GM13976 (cell line): ENCODE results near the gene LILRA5.
"Not testable (repeated sequence)": the region's sequence is repeated elsewhere in the genome, so short reads cannot be mapped to it uniquely, and the experiment has no call there.

Experiments
- DNase-seq: peaks from one replicate; pipeline ENCODE4 v3.0.0; 2012; ENCODE audit warnings: low spot score
- in situ Hi-C: fragments of 300-500 bp; cut with MboI; formaldehyde crosslinking; loops from one replicate; pipeline ENCODE4 v1.12.0; 2022; ENCODE audit warnings: low sequenced_read_pairs, mixed read lengths, inconsistent platforms; ENCODE audit not compliant: unreplicated experiment
- TF ChIP-seq, protein P1 (sequence below): IDR thresholded peaks from 2 replicates; pipeline ENCODE4 v1.5.1; 2012; ENCODE audit warnings: borderline replicate concordance, mild to moderate bottlenecking; ENCODE audit not compliant: insufficient read depth; ENCODE audit errors: extremely low read depth, missing control alignments, control extremely low read depth

LILRA5 gene

GRCh38 chr19:54279406-54279962 lies 33.5 kb downstream of the LILRA5 start:
- in situ Hi-C loops = no loop called here
- TF ChIP-seq, protein P1, sequence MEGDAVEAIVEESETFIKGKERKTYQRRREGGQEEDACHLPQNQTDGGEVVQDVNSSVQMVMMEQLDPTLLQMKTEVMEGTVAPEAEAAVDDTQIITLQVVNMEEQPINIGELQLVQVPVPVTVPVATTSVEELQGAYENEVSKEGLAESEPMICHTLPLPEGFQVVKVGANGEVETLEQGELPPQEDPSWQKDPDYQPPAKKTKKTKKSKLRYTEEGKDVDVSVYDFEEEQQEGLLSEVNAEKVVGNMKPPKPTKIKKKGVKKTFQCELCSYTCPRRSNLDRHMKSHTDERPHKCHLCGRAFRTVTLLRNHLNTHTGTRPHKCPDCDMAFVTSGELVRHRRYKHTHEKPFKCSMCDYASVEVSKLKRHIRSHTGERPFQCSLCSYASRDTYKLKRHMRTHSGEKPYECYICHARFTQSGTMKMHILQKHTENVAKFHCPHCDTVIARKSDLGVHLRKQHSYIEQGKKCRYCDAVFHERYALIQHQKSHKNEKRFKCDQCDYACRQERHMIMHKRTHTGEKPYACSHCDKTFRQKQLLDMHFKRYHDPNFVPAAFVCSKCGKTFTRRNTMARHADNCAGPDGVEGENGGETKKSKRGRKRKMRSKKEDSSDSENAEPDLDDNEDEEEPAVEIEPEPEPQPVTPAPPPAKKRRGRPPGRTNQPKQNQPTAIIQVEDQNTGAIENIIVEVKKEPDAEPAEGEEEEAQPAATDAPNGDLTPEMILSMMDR = no peak
- no peak for DNase-seq

- in situ Hi-C loops, DNase-seq: not testable (repeated sequence)
Observed at GRCh38 chr19:54278571-54279195, 34.3 kb downstream of the LILRA5 start.

DNA sequence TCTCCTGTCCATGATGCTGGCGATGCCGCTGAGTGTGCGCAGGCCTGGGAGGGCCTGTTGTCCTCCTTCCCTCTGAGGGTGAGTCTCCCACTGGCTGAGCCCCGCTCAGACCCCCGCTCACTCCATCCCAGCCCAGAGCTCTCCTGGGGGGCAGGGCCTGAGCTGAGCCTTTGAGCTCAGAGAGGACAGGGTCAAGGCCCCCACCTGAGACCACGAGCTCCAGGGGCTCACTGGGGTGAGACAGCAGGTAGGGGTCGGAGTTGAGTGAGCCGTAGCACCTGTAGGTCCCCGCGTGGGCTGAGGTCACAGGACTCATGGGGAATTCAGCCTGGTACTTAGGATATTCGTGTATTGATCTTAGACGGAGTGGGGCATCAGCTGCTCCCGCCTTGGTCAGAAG lies 34.9 kb downstream of the LILRA5 start:
- in situ Hi-C loops, DNase-seq: not testable (repeated sequence)

GRCh38 chr19:54277111-54277615 lies 35.8 kb downstream of the LILRA5 start:
- in situ Hi-C loops, DNase-seq: not testable (repeated sequence)

DNA sequence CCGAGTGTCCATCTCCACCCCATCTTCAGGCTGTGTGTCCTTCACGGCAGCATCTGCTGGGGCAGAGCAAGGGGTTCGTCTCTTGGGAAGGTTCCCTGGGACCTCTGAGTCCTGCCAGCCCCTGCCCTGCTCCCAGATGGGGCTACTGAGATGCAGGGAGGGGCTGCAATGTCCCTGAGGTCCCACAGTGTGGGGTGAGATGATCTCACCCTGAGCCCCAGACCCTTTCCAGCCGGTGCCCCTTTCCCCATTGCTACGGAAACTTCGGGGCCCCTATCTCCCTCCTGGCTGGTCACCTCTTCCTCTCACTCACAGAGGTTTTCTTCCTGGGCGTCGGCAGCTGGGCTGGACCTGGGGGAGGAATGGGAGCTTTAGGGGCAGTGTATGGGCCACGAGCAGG lies 37.0 kb downstream of the LILRA5 start:
- TF ChIP-seq, protein P1 = no peak
- in situ Hi-C loops = no loop called here
- DNase-seq = no peak

GRCh38 chr19:54274516-54274915 lies 38.5 kb downstream of the LILRA5 start:
- DNase-seq, in situ Hi-C loops: not testable (repeated sequence)

GRCh38 chr19:54273821-54274220 lies 39.1 kb downstream of the LILRA5 start:
- in situ Hi-C loops = no loop called here
- TF ChIP-seq, protein P1 = no peak
- no peak for DNase-seq

DNA sequence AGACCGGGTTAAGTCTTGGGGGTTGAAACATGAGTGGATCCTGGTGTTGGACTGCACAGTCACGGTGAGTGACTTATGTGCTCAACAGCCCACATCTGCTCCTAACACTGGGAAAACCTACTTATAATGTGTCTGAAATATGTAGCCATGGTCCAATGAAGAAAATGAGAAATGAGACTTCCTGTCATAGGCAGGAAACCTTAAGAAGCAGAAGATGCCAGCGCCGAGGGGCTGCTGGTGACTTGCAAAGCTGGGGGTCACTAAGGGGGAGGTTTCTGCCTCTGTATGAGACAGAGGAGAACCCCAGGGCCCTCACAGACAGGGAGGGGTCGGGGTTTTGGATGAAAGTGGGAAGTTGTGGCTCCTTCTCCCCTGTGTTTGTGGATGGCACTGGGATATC lies 40.8 kb downstream of the LILRA5 start:
- DNase-seq, in situ Hi-C loops: not testable (repeated sequence)

DNA sequence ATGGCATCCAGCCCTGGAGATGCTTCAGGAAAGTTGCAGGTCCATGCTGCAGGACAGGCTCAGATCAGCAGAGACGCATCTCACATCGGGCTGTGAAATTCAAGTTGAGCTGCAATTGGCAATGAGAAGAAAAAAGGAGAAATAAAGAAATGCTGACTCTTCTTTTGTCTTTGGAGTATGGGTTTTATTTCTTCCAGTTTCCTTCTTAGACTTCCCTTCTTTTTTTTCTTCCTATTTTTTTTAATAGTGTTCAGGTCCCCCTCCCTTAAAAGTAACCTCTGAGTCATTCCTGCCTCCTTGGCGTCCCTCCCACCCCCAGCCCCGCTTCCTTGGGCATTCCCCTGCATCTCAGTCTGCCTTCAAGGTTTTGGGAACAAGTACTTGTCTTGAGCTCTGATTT lies 41.4 kb downstream of the LILRA5 start:
- DNase-seq, in situ Hi-C loops: not testable (repeated sequence)

GRCh38 chr19:54271106-54271505 lies 41.9 kb downstream of the LILRA5 start:
- no peak for DNase-seq
- in situ Hi-C loops = no loop called here
- TF ChIP-seq, protein P1 = no peak
